HG03521 (cell line): ENCODE data around the gene GNE.
A peak's percentile ranks its signal among the peaks of the same experiment; 100 is the strongest.
"Not testable (repeated sequence)": the region's sequence is repeated elsewhere in the genome, so short reads cannot be mapped to it uniquely, and the experiment has no call there.

Experiments used
- ATAC-seq: cut with Tn5 transposase; IDR thresholded peaks from one replicate; pipeline ENCODE4 v1.9.1; 2021; ENCODE audit warnings: mild to moderate bottlenecking, moderate library complexity; ENCODE audit not compliant: unreplicated experiment

GNE gene

GRCh38 chr9:36211510-36211909 is 46.7 kb downstream of the GNE start:
- no peak for ATAC-seq

- no peak for ATAC-seq
Measured at GRCh38 chr9:36210722-36211121, 47.5 kb downstream of the GNE start.

- ATAC-seq = no peak
Measured at GRCh38 chr9:36208521-36209253, 49.6 kb downstream of the GNE start.

- ATAC-seq = no peak
Measured at GRCh38 chr9:36207546-36208012, 50.7 kb downstream of the GNE start.

GRCh38 chr9:36207016-36207415 is 51.2 kb downstream of the GNE start:
- ATAC-seq = no peak

- ATAC-seq = no peak
Measured at GRCh38 chr9:36204906-36205547, 53.2 kb downstream of the GNE start.

GRCh38 chr9:36194326-36195000 is 63.8 kb downstream of the GNE start:
- no peak for ATAC-seq

- ATAC-seq = no peak
Measured at GRCh38 chr9:36193023-36193422, 65.2 kb downstream of the GNE start.

- no peak for ATAC-seq
Measured at GRCh38 chr9:36192196-36192595, 66.1 kb downstream of the GNE start.

GRCh38 chr9:36191686-36192085 is 66.6 kb downstream of the GNE start:
- ATAC-seq = no peak

- peak; percentile 11 for ATAC-seq
Measured at GRCh38 chr9:36191290-36191645, 67.0 kb downstream of the GNE start.

GRCh38 chr9:36190388-36191289 is 67.6 kb downstream of the GNE start, which contains the start of gene CLTA:
Gene CLTA, plus strand, starts transcription at chr9:36190921. Its CDS starts 136 bp downstream, at chr9:36191057.
- peak; percentile 98 for ATAC-seq

- no peak for ATAC-seq
Measured at GRCh38 chr9:36189976-36190375, 68.3 kb downstream of the GNE start.

GRCh38 chr9:36188212-36188611 is 70.0 kb downstream of the GNE start:
- no peak for ATAC-seq

- no peak for ATAC-seq
Measured at GRCh38 chr9:36187414-36187813, 70.8 kb downstream of the GNE start.

GRCh38 chr9:36180243-36180642 is 78.0 kb downstream of the GNE start:
- not testable (repeated sequence) for ATAC-seq

- ATAC-seq = no peak
Measured at GRCh38 chr9:36177571-36177970, 80.7 kb downstream of the GNE start.

GRCh38 chr9:36176496-36176895 is 81.8 kb downstream of the GNE start:
- ATAC-seq = not testable (repeated sequence)

- ATAC-seq = not testable (repeated sequence)
Measured at GRCh38 chr9:36175209-36175608, 83.0 kb downstream of the GNE start.

GRCh38 chr9:36174731-36175130 is 83.5 kb downstream of the GNE start:
- no peak for ATAC-seq

GRCh38 chr9:36174271-36174670 is 84.0 kb downstream of the GNE start:
- no peak for ATAC-seq
